Loucy (cell line): ENCODE data around the gene TEX2.
"Not testable (repeated sequence)": the region's sequence is repeated elsewhere in the genome, so short reads cannot be mapped to it uniquely, and the experiment has no call there.

Experiments
- H2AFZ ChIP-seq: fragments of 200-600 bp; sonication (generic); 2 replicates; pipeline ENCODE4 v1.6.0; 2016; ENCODE audit warnings: antibody characterized with exemption, mild to moderate bottlenecking, low read length, moderate library complexity
- H3F3A ChIP-seq: fragments of 200-600 bp; 2 replicates; pipeline ENCODE4 v1.6.0; 2016; ENCODE audit warnings: antibody characterized with exemption, low read depth, mild to moderate bottlenecking
- H3K27me3 ChIP-seq: fragments of 200-600 bp; sonication (generic); 2 replicates; pipeline ENCODE4 v1.6.1; 2014; ENCODE audit warnings: low read length, mild to moderate bottlenecking; ENCODE audit not compliant: insufficient read depth, poor library complexity, severe bottlenecking
- H3K36me3 ChIP-seq: fragments of 200-600 bp; sonication (generic); 2 replicates; pipeline ENCODE4 v1.6.1; 2016; ENCODE audit warnings: low read length; ENCODE audit not compliant: insufficient read depth
- H3K4me1 ChIP-seq: fragments of 200-600 bp; sonication (generic); 2 replicates; pipeline ENCODE4 v1.5.1; 2014; ENCODE audit warnings: low read length, mild to moderate bottlenecking; ENCODE audit not compliant: insufficient read depth, poor library complexity, severe bottlenecking
- H3K4me2 ChIP-seq: fragments of 200-600 bp; sonication (generic); 2 replicates; pipeline ENCODE4 v1.6.0; 2014; ENCODE audit warnings: antibody characterized with exemption, low read length, low read depth, mild to moderate bottlenecking; ENCODE audit not compliant: poor library complexity, severe bottlenecking
- H3K4me3 ChIP-seq: fragments of 200-600 bp; sonication (generic); 2 replicates; pipeline ENCODE4 v1.5.1; 2014; ENCODE audit warnings: low read length, mild to moderate bottlenecking, mixed read lengths; ENCODE audit not compliant: poor library complexity, severe bottlenecking
- H3K79me2 ChIP-seq: fragments of 200-600 bp; sonication (generic); 2 replicates; pipeline ENCODE4 v1.6.1; 2014; ENCODE audit warnings: low read length; ENCODE audit not compliant: insufficient read depth
- H3K9ac ChIP-seq: fragments of 200-600 bp; sonication (generic); 2 replicates; pipeline ENCODE4 v1.6.0; 2014; ENCODE audit warnings: mild to moderate bottlenecking, low read depth, low read length, moderate library complexity; ENCODE audit not compliant: poor library complexity, severe bottlenecking
- H3K9me2 ChIP-seq: fragments of 200-600 bp; sonication (generic); replicated peaks from 2 replicates; pipeline ENCODE4 v1.6.1; 2016; ENCODE audit warnings: low read depth, low read length, mixed read lengths
- H3K9me3 ChIP-seq: fragments of 200-600 bp; sonication (generic); 2 replicates; pipeline ENCODE4 v1.6.1; 2014; ENCODE audit warnings: mild to moderate bottlenecking, antibody characterized with exemption, low read length, low read depth; ENCODE audit not compliant: insufficient read depth
- H4K20me1 ChIP-seq: fragments of 200-600 bp; sonication (generic); 2 replicates; pipeline ENCODE4 v1.6.0; 2014; ENCODE audit warnings: antibody characterized with exemption, low read length, mild to moderate bottlenecking; ENCODE audit not compliant: insufficient read depth, poor library complexity, severe bottlenecking
- EZH2phosphoT487 ChIP-seq: fragments of 200-600 bp; IDR thresholded peaks from 2 replicates; pipeline ENCODE4 v1.6.1; 2018; ENCODE audit warnings: antibody characterized with exemption, mild to moderate bottlenecking, moderate library complexity, borderline replicate concordance
- TF ChIP-seq, protein P1 (sequence below): fragments of 200-600 bp; sonication (generic); conservative IDR thresholded peaks from 2 replicates; pipeline ENCODE4 v1.5.1; 2014; ENCODE audit warnings: mild to moderate bottlenecking, antibody characterized with exemption, low read length

The TEX2 gene

GRCh38 chr17:64170286-64170685, 92.8 kb downstream of the TEX2 start:
- Histone ChIP-seq H3K79me2 (no peaks in the 10 kb centered on the region), H3F3A (no peaks in the 10 kb centered on the region), H3K4me2 (no peak overlapping the region), H3K9me2 (no peaks in the 10 kb centered on the region), H3K27me3 (no peaks in the 10 kb centered on the region), H3K9ac (no peak overlapping the region), H3K9me3 (no peaks in the 10 kb centered on the region), H3K36me3 (peaks cover 7% of the 10 kb centered on the region; the same call in 1 of the 2 replicates), H3K4me1 (no peaks in the 10 kb centered on the region), H4K20me1 (no peaks in the 10 kb centered on the region), H3K4me3 (no peak overlapping the region), H2AFZ (no peak overlapping the region)
- no peak for TF ChIP-seq EZH2phosphoT487
- TF ChIP-seq, protein P1, sequence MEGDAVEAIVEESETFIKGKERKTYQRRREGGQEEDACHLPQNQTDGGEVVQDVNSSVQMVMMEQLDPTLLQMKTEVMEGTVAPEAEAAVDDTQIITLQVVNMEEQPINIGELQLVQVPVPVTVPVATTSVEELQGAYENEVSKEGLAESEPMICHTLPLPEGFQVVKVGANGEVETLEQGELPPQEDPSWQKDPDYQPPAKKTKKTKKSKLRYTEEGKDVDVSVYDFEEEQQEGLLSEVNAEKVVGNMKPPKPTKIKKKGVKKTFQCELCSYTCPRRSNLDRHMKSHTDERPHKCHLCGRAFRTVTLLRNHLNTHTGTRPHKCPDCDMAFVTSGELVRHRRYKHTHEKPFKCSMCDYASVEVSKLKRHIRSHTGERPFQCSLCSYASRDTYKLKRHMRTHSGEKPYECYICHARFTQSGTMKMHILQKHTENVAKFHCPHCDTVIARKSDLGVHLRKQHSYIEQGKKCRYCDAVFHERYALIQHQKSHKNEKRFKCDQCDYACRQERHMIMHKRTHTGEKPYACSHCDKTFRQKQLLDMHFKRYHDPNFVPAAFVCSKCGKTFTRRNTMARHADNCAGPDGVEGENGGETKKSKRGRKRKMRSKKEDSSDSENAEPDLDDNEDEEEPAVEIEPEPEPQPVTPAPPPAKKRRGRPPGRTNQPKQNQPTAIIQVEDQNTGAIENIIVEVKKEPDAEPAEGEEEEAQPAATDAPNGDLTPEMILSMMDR = no peak

- not testable (repeated sequence) for H4K20me1 ChIP-seq, H3K79me2 ChIP-seq, H3K9me2 ChIP-seq, H3K36me3 ChIP-seq, H3K4me1 ChIP-seq, H3K9me3 ChIP-seq, H3F3A ChIP-seq, H3K27me3 ChIP-seq, H2AFZ ChIP-seq, H3K4me3 ChIP-seq, H3K9ac ChIP-seq, H3K4me2 ChIP-seq
Measured at GRCh38 chr17:64167666-64168065, 95.4 kb downstream of the TEX2 start.

DNA sequence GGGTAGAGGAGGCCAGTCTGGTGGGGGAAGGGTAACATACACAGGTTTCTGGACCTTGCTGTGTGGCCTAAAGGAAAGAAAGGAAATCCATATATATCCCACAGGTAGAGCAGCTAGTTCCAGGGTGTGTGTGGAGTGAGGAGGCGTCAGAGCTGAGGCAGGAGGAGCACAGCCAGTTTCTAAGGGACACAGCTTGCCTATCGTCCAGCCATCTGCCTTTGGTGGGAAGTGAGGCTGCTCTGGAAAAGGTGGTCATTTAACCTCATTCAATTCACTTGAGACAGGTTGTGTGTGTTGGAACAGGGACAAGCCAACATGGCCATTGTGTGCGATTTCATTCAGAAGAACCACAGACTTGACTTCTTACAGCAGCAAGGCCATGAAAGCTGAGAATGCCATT, 96.2 kb downstream of the TEX2 start:
- Histone ChIP-seq H3K4me1 (no peaks in the 10 kb centered on the region), H3K4me2 (no peak overlapping the region), H3K27me3 (no peaks in the 10 kb centered on the region), H3K9ac (no peak overlapping the region), H3K79me2 (no peaks in the 10 kb centered on the region), H3K9me3 (no peaks in the 10 kb centered on the region), H3F3A (no peaks in the 10 kb centered on the region), H2AFZ (no peak overlapping the region), H3K4me3 (no peak overlapping the region), H3K9me2 (no peaks in the 10 kb centered on the region), H4K20me1 (no peaks in the 10 kb centered on the region), H3K36me3 (peaks cover 7% of the 10 kb centered on the region; the same call in 1 of the 2 replicates)
- TF ChIP-seq EZH2phosphoT487 = no peak
- TF ChIP-seq, protein P1 = no peak

GRCh38 chr17:64165347-64165746, 97.7 kb downstream of the TEX2 start:
- Histone ChIP-seq H3K9ac (no peak overlapping the region), H3K36me3 (peaks cover 6% of the 10 kb centered on the region; the same call in 1 of the 2 replicates), H3K4me1 (no peaks in the 10 kb centered on the region), H3K27me3 (no peaks in the 10 kb centered on the region), H4K20me1 (no peaks in the 10 kb centered on the region), H3K79me2 (no peaks in the 10 kb centered on the region), H3K9me3 (no peaks in the 10 kb centered on the region), H3K4me2 (no peak overlapping the region), H2AFZ (no peak overlapping the region), H3F3A (no peaks in the 10 kb centered on the region), H3K9me2 (no peaks in the 10 kb centered on the region), H3K4me3 (no peak overlapping the region)
- TF ChIP-seq, protein P1 = no peak
- no peak for TF ChIP-seq EZH2phosphoT487
